ENCODE measurements around the gene AATK.

AATK gene

DNA sequence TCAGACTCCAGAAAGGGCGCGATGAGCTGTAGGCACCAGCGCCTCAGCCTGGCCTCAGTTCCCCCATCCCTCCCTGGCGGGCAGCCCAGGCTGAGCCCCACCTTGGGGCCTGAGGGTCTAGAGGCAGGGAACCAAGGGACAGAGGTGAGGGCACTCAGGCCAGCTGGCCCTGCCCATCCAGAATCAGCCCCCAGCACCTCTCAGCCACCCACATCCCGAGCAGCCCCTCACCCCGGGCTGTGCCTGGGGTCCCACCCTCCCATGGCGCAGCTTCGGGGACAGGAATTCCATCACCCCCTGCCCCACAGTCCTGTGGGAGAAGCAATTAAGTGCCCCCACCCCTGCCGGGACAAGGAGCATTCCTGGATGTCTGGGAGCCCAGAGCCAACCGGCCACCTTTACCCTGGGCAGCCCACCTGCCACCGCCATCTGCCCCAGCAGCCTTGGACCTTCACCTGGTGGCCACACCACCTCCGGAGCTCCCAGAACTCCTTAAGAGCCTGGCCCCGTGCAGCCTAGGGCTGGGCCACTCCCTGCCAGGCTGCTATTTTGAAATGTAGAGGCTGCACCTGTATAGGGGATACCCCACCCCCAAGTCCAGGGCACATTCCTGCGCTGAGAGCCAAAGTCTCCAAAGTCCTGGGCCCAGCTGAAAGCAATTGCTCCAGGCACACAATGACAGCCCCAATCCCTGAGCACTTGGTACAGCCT lies 34.4 kb downstream of the AATK start:
- DNase-seq (ENCODE audit: extremely low spot score, insufficient read length, low read depth) (no peak), FAIRE-seq (no peak)

DNA sequence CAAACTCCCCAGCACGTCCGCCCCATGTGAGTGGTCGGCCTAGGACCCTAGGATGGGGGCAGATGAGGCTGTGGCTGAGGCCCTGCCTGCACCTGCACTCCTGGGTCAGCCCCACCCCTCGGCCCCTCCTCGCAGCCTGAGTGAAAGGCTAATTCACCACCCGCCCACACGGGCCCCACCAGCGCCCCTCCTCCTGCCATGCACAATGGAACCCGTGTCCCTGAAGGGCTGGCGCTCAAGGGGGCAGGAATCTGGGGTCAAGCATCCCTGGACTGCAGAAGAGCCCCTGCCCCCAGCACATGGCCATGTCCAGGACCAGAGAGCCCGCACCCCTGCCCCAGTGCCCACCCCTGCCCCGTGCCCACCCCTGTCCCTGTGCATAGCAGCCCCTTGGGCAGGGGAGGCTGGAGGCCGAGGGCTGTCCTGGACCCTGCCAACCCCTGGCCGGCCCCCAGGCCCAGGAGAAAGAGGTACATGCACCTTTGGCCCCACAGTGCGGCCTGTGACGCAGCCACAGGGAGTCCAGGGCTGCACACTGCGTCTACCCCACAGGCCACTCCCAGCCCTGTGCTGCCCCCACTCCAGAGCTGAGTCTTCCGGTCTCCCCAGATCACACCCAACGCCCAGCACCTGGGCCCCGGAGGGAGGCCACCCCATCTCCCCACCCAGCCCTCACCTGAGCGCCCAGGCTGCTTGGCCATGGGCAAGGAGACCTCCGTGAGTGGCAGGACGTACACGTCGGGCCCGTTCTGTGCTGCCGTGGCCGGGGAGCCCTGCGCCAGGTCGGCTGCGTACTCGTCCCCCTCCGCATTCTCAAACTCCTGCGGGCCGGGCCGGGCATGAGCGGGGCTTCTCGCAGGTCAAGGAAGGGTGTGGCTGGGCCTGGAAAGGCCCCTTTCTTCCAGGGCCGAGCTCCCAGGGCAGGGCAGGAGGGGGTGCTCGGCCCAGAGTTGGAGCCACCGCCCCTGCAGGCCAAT lies 35.3 kb downstream of the AATK start:
- FAIRE-seq (no peak), DNase-seq (ENCODE audit: extremely low spot score, insufficient read length, low read depth) (no peak)

DNA sequence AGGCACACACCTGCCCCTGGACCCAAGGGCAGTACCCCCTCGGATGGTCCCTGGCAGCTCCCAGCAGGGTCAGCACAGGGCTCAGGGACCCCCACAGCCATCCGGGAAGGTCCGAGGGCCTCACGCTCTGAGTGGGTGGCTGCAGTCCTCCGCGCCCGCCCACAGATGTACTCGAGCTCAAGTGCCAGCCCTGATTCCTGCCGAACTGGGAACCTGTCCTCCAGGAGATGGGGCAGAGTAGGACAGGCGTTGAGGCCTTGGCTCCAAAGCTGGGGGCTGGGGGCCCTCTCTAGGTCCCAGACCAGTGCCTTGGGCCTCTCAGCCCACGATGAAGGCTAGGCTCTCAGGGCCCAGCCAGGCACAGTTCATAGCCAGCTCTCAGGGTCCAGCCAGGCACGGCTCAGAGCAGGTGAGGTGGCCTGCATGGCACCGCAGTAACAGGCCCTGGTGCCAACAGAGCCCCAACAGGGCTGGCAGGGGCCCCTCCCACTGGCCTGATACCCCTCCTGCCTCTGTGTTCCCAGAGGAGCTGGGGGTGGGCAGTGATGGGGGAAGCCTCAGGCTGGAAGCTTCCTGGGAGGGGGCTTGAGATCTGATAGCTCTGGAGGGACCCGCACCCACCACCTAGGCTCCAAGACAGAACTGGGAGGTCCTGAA lies 36.2 kb downstream of the AATK start:
- FAIRE-seq (no peak), DNase-seq (ENCODE audit: extremely low spot score, insufficient read length, low read depth) (no peak)

DNA sequence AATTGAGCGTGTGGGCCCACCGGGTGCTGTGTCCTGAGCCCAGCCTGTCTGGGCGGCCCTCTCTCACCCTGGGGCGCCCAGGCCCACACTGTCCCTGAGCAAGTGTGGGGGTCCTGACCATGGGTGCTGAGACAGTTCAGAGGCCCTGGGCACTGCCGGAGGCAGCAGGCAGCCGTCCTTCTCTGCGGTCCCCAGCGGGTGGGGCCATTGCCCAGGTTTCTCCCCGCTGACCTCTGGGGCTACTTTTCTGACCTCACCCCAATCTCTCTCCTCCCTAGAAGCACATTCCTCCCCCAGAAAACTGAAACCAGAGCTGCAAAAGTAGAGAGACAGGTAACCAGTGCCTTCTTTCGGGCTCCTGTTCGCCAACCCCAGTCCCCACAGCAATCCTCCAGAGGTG lies 36.7 kb downstream of the AATK start:
- no peak for FAIRE-seq

DNA sequence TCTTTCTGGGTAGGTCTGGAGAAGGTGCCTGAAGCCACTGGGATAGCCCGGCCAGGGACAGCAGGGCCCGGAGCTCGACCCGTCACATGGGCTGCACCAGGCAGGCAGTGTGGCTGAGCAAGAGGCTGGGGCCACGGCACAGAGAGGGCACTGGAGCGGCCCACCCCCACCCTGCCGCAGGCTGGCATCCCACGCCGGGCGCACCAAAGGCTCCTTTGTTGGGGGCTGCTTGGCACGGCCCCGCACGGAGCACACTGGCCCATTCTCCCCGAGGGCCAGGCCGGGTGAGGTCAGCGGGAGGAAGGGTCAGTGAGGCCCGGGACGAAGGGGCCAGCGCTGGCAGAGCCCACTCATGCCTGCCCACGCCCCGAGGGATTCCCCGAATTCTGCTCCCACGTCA lies 37.2 kb downstream of the AATK start:
- DNase-seq (ENCODE audit: extremely low spot score, insufficient read length, low read depth) (no peak), FAIRE-seq (no peak)

More for the DNA sequence above, 36.7 kb downstream of the AATK start:
- DNase-seq (ENCODE audit: extremely low spot score, insufficient read length, low read depth), result no peak

DNA sequence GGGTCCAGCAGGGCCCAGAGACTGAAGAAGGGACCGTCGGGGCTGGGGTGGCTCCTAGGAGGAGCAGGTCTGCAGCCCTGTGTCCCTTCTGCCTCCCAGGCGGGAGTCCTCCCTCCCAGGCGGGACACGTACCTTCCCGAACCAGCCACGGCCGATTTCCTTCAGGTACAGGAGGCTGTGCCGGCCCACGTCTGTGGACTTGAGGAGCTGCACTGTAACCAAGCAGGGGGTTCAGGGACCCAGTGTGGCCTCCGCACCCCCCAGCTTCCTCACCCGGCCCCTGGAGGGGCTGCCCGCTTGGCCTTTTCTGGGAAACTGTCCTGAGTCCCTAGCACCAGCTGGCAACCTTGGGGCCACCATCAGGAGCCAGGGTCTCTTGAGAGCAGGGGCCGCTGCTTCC lies 37.7 kb downstream of the AATK start:
- FAIRE-seq (no peak), DNase-seq (ENCODE audit: extremely low spot score, insufficient read length, low read depth) (no peak)

DNA sequence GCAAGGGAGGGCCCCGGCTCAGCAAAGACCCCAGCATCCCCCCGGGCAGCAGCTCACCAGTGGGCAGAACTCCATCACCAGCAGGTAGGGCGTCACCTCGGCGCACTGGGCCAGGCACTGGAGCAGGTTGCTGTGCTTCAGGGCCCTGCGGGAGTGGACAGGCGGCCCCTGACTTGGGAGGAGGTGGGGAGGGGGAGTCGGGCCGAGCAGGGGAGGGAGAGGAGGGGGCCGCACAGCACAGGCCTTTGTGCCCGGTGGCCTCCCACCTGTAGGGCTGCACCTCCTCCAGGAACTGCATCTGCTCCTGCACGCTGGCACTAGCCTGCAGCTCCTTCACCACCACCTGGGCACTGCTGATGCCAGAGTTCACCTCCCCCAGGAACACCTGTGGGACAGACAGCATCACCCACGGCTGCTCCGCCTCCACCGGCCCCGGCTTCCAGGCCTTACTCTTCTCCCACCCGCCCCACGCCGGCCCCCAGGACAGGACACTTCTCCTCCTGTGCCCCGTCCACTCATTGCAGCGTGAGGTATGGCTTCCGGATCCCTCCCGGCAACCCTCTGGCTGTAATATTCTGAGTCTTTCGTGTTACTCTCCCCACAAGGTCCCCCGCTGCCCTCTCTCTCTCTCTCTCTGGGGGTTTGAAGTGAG lies 38.4 kb downstream of the AATK start:
- FAIRE-seq, result no peak
- no peak for DNase-seq (ENCODE audit: extremely low spot score, insufficient read length, low read depth)

DNA sequence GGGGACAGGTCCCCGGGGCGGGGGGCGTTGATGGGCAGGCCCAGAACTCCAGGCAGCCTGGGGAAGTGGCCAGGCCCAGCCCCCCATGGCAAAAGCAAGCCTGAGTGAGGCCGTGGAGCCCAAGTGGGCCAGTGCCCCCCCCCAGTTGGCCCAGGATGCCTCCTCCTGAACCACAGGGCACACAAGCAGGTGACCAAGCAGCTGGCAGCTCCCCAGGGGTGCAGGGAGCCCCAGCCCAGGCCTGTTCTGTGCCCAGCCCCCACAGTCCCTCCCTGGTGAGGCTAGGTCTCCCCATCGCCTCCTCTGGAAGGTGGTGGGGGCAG lies 38.9 kb downstream of the AATK start:
- DNase-seq (ENCODE audit: extremely low spot score, insufficient read length, low read depth) (no peak), FAIRE-seq (no peak)

DNA sequence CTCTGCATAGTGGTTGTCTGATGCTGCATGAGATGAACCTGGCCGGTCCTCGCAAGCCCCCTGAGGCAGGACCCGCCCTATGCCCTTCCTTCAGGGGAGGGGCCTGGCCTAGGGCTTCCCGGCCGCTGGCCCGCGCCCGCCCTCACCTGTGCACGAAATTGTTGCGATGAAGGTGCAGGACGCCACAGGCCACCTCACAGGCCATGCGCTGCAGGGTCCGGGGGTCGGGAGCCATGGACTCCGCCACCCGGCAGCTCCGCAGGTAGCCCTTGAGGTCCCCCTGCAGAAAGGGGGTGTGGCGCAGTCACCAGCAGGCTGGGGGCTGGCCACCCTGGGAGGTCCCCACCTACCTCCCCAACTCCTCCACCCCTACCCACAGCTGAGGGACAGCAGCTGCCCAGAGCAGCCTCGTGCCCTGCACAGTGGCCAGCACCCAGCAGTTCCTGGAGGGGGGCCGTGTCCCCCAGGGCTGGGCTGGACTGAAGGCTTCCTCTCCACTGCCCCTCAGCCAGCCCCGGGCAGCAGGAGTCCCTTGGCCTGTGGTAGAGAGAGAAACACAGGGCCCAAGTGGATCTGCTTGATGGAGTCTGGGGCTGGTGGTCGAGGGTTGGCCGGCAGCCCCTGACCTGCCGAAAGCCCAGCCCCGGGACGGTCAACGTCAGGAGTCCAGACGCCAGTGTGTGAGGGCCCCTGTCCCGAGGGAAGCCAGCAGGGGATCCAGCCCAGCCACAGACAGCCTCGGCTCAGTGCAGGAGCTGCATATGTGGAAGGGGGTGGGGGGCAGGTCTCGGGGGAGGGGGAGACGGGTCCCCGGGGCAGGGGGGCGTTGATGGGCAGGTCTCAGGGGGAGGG lies 39.5 kb downstream of the AATK start:
- DNase-seq (ENCODE audit: extremely low spot score, insufficient read length, low read depth) (no peak), FAIRE-seq (no peak)

DNA sequence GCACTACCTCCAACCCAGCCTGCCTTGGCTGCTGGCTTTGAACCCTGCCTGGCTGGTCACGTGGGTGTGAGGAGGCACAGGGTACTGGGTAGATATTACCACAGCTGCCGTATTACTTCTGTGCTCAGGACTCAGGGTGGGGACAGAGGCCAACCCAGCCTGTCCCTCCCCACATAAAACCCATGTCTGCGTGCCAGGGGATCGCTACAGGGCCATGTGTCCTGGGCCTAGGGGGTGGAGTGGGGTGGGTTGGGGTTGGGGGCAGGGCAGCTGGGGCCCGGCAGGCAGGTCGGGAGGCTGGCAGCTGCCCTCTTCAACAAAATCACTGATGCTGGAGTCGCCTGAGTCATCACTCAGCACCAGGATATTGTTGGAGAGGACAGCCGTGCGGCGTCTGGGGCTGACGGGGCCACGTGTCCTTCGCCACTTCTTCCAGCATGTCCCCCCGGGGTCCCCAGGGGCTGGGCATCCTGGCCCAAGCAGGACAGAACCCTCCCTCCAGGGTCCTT lies 40.4 kb downstream of the AATK start:
- FAIRE-seq (no peak), DNase-seq (ENCODE audit: extremely low spot score, insufficient read length, low read depth) (no peak)

DNA sequence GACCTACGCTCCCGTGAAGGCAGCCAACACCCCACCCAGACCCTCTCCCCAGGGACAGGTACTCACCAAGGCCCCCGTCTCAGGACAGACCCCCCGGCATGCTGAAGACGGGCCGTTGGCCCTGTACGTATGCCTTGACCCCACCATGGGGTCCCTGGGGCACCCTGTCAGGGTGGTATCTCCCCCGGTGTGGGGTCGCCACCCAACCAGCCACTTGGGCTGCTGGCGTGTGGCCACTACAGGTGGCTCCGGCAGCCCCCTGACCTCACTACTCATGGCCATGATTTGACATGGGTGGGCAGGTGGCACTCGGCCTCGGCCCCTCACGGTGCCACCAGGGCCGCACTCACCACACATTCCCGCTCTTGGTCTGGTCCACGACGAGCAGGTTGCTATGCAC lies 41.6 kb downstream of the AATK start:
- no peak for FAIRE-seq
- DNase-seq (ENCODE audit: extremely low spot score, insufficient read length, low read depth), result no peak

DNA sequence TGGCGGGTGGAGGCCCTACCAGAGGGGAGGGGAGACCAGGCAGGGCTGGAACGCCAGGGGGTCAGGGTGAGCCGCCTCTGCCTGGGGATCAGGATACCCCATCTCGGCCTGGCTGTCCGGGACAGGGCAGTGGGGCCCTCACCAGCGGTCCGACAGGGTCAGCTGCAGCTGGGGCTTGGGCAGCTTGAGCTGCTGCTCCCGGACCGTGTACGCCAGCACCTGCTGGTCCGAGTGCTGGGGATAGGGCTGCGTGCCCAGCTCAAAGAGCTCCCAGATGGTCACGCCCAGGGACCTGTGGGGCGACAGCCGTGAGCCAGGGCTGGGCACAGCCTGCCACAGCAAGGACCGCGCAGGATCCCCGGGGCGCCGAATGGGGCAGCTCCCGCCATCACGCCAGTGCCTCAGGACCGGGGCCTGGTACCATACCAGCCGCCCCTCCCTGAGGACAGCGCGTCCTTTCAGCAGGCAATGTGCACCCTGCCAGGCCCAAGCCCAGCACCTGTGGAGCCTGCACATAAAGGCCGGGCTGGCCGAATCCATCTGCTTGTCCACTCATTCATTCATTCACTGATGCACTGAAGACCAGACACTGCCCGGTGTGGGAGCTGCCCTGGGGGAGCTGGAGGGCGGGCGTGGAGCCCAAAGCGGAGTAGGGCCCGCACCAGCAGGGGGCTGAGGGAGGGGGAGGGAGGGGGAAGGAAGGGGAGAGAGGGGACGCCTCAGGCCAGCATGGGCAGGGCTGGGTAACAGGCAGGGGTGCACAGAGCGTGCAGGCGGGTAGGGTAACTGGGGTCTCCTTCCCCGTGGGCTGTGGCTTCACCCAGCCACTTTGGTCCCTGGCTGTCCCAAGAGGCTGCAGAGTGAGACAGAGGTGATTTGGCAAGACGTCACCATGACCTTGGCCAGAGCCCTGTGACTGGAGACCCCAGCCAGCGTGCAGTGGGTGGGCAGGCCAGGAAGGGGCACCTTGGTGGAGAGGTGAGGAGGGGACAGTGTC lies 42.7 kb downstream of the AATK start:
- DNase-seq (ENCODE audit: extremely low spot score, insufficient read length, low read depth) (no peak), FAIRE-seq (no peak)

DNA sequence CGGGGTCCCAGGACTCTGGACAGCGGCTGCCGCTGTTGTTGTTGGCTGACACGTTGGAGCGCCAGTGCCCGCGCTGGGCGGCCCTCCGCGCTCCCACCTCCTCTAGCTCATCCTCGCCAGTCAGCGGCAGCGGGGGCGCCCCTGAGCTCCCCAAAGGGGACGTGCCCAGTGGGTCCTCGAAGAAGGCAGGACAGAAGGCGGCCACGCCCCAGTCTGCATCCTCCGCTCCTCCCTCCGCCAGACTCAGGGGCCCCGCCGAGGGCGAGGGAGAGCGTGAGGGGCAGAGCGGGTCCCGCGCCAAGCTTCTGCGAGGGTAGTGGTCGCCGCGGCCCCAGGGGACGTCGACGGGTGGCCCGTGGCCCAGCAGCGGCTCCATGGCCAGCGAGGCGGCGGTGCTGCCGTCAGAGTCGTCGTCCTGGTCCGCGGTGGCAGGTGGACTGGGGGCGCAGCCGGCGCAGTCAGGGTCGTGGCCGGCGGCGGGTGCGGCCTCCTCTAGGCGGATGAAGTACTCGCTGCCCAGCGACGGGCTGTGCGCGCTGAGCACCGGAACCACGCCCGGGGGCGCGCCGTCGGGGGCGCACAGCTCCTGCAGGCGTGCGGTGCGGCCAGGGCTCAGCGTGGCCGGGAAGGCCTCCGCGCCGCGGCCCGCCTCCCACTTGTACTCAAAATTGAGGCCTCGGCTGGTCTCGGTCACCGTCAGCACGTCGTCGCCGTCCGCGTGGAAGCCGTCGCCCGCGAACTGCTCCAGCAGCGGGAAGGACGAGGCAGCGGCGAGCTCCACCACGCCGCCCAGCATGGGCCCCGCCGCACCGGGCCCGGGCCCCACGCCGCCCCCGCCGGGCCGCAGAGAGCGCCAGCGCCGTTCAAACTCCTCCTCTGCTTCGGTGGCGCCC lies 43.9 kb downstream of the AATK start:
- FAIRE-seq, result no peak
- DNase-seq (ENCODE audit: extremely low spot score, insufficient read length, low read depth), result no peak

DNA sequence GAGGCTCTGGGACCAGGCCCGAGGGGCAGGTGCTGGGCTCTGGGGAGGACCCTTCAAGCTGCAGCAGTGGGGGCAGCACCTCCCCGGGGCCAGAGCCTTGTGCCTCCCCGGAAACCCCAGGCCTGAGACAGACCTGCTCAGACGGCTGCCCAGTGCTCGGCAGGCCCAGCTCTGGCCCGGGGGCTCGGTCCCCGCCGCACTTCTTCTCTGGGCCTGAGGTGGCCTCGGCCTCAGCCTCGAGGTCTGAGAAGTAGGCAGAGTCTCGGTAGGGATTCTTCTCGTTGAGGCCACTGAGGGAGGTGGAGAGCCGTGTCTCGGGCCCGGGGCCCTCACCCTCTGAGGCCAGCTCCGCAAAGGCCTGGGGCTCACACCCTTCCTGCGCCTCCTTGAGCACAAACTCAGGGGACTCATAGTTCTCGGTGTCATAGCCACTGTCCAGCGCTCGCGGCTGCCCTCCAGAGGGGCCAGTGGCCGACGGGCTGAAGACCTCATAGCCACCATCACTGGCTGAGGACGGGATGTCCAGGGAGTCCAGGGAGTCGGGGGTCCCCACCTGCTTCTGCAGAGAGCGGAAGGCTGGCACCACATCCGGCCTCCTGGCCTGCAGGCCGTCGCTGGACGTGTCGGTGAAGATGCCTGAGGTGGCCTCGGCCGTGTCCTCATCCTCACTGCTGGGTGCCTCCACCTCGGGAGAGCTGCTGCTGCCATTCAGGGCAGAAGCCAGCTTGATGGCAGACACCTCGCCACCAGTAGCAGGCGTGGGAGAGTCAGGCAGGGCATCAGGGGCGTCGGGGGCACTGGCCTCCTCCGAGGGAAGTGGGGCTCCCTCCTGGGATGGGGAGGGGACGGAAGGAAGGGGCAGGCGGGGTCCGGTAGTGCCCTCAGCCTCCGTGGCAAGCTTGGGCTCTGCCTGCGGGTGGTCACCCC lies 45.1 kb downstream of the AATK start:
- DNase-seq (ENCODE audit: extremely low spot score, insufficient read length, low read depth) (no peak), FAIRE-seq (no peak)

DNA sequence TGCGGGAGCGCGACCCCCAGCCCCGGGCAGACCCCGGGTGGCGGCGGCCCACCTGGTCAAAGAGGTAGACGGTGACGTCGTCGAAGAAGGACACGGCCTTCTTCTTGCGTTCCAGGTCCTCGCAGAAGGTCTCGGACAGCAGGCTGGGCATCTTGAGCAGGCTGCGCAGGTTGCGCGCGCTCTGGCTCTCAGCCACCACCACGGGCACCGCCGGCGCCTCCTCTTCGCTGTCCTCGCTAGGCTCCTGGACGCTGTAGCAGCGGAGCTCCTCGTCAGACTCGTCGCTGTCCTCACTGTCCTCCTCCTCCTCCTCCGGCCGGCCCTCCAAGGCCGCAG lies 45.9 kb downstream of the AATK start:
- no peak for FAIRE-seq
- DNase-seq (ENCODE audit: extremely low spot score, insufficient read length, low read depth), result no peak

Measured in GM18507 (cell line).